Measurements from ENCODE around the gene MACROD2.

MACROD2 gene

DNA sequence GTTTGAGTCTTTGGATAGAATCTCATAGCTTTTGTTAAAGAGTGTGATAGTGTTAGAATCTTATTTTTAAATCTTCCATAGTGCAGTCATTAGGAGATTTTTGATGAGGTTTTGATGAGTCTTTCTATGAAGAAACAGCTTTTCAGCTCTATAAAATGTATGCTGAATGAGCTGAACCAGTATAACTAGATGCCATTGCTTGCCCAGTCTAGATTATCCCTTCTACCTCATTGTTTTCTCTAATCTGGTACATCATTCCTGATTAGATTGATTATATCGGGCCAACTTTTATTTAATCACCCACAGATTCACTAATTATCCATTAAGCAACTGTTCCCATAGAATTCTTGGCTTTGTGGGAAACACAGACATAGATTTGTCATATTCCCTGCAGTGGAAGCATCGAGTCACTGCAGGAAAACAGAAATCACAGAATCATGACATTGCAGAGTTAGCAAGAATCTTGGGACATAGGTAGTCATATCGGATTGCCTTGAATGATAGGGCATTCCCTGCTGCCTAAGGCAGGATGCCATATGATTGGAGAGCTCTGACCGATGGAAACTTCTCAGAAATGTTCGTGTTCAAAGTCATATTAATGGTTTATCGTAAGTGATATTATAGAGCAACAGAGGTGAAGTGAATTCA lies 1224.8 kb downstream of the MACROD2 start:
- no peak overlapping the region for H3K4me3 ChIP-seq (ENCODE audit: low read length)
- peak; percentile 16 for DNase-seq (ENCODE audit: low read depth)
- TF ChIP-seq, protein P1, sequence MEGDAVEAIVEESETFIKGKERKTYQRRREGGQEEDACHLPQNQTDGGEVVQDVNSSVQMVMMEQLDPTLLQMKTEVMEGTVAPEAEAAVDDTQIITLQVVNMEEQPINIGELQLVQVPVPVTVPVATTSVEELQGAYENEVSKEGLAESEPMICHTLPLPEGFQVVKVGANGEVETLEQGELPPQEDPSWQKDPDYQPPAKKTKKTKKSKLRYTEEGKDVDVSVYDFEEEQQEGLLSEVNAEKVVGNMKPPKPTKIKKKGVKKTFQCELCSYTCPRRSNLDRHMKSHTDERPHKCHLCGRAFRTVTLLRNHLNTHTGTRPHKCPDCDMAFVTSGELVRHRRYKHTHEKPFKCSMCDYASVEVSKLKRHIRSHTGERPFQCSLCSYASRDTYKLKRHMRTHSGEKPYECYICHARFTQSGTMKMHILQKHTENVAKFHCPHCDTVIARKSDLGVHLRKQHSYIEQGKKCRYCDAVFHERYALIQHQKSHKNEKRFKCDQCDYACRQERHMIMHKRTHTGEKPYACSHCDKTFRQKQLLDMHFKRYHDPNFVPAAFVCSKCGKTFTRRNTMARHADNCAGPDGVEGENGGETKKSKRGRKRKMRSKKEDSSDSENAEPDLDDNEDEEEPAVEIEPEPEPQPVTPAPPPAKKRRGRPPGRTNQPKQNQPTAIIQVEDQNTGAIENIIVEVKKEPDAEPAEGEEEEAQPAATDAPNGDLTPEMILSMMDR (conservative IDR thresholded peaks at IDR 0.05; ENCODE audit: low read length), result no peak

DNA sequence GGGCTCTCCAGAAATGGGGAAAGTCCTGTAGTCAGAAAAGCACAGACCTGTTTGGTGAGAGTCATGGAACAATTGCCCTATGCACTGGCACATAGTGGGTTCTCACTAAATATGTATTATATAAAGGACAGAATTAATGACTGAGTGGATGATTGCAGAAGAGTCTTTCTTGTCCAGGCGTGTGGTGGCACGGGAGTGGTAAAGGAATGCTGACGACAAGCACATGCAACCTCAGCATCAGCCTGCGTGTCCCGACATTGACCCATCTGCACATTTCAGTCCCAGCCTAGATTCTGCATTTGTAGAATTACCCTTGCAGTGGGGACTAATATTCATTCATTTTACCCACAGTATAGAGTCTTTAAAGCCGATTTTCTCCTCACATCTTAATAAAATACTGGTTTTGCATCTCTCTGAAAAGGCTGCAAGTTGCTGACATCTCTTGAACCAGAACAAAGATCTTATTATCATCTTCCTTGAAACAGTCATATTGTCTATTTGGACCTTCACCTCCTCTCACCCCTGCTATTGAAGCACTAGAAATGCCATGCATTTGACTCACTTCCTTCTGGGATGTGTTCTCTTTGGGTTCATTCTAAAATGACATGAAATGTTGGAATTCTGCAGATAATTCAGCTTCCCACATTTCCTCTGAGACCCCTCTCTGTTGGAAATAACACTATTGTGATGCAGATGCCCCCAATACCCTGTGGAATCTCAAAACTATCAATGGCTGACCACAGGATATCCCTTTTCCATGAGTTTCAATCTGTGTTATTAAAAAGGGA lies 1225.7 kb downstream of the MACROD2 start:
- peak; percentile 30 for DNase-seq (ENCODE audit: low read depth)
- TF ChIP-seq, protein P1 (conservative IDR thresholded peaks at IDR 0.05; ENCODE audit: low read length), result no peak
- H3K4me3 ChIP-seq (ENCODE audit: low read length), result no peak overlapping the region

DNA sequence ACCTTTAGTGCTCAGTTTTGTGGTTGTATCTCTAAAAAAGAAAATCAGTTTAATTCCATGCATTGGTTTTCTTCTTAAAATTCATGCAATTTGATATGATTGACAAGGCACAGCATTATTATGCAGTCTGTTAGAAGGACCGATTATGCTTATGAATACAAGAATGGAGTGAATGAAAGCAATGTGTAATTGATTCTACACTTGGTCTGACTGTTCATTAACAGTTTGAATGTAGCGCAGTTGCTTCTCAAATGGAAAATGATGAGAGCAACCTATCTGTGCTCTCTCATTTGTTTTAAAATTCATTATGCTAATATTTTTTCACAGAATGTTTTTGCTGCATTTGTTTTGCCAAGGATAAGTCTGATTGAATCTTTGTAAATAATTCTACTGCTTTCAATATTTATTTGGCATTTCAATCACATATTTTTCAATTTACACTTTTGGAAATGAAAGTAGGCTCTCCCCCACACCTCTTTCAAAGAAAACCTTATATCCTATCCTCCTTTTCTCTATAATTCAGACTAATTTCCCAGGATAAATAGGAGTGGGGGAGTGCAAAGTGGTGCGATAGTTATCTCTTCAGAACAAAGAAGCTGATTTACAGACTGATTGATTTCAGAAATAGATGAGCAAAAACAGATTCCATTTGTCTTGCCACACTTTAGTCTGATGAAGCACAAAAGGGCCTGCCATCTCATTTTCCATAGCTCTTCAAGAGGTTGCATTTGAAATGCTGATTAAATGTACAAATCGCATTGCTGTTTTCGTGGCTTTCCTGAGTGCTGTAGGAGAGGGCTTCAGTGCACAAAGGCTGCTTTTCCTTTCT lies 1227.4 kb downstream of the MACROD2 start:
- TF ChIP-seq, protein P1 (conservative IDR thresholded peaks at IDR 0.05; ENCODE audit: low read length), result no peak
- H3K4me3 ChIP-seq (ENCODE audit: low read length), result no peak overlapping the region
- DNase-seq (ENCODE audit: low read depth), result no peak

DNA sequence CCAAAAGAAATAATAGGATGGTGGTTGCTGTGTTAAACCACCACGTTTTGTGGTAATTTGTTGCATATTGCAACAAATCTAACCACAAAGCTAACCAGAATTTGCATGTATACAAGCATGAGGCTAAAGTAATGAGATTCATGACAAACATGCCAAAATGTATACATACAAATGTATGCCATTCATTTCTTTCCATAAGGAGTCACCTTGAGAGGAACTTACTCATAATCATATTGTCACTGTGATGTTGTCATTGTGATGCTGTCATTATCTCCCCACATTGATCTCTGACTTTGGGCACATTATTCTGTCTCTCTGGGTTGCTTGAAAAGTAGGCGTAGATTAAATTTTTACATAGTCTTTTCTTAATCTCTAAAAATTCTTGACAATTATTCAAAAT lies 1228.9 kb downstream of the MACROD2 start:
- DNase-seq (ENCODE audit: low read depth), result no peak
- no peak overlapping the region for H3K4me3 ChIP-seq (ENCODE audit: low read length)
- TF ChIP-seq, protein P1 (conservative IDR thresholded peaks at IDR 0.05; ENCODE audit: low read length), result no peak

DNA sequence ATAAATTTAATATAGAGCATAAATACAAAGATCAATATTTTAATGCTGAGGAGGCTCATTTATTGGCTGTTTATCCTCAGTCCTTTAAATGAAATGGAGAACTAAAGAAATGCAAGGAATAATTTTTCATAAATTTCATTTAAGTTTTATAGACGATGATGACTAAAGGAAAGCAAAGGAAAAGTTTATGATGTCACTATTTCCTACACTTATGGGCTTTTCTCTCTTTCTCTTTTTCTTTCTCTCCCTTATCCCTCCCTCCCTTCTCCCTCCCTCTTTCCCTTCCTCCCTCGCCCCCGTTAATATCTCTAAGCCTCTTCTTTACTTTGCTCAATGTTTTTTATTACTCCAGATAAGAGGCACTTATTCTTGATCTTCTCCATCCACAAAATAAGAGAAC lies 1231.8 kb downstream of the MACROD2 start:
- no peak overlapping the region for H3K4me3 ChIP-seq (ENCODE audit: low read length)
- DNase-seq (ENCODE audit: low read depth), result no peak
- TF ChIP-seq, protein P1 (conservative IDR thresholded peaks at IDR 0.05; ENCODE audit: low read length), result no peak

DNA sequence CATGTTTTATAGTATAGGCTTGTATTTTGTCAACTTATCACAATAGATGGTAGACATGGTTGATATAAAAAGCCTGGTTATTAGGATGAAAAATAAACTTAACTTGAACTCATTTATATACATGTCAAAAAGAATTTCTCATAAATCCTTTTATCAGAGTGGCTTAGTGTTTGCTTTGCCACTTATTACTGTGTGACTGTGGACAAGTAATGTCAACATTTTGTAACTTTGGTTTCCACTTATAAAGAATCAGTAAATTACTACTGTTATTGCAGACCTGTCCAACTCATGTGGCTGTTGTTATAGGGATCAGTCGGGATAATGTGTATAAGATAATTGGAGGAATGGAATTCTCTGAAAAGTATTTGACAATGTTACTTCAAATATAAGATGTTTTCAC lies 1236.9 kb downstream of the MACROD2 start:
- TF ChIP-seq, protein P1 (conservative IDR thresholded peaks at IDR 0.05; ENCODE audit: low read length), result no peak
- no peak for DNase-seq (ENCODE audit: low read depth)
- H3K4me3 ChIP-seq (ENCODE audit: low read length), result no peak overlapping the region
